Esophagus squamous epithelium (tissue), 5 donors: Measurements from ENCODE around the gene SRBD1. TPM values are rescaled to one million over a fixed set of nuclear protein-coding genes. Genes with fewer than 3 reads are reported as not detected.

Experiments
- DNase-seq: peaks from one replicate; lab custom pipeline; 2025; lab: John Stamatoyannopoulos, UW
- H3K27ac ChIP-seq, 4 donors: fragments of 200-600 bp; sonication (generic); one replicate each; pipeline ENCODE4 v1.5.1; 2016 to 2019; ENCODE audit warnings: mild to moderate bottlenecking in 1 of 4
- H3K27me3 ChIP-seq, 4 donors: fragments of 200-600 bp; sonication (generic); 1 replicate in 3 of 4; 2 replicates in 1 of 4; pipeline versions ENCODE4 v1.5.1 to v1.6.0; 2017 to 2021; ENCODE audit warnings: antibody characterized with exemption in 1 of 4
- H3K36me3 ChIP-seq, 3 donors: fragments of 200-600 bp; sonication (generic); one replicate each; pipeline ENCODE4 v1.5.1; 2016 to 2019
- H3K4me1 ChIP-seq, 3 donors: fragments of 200-600 bp; sonication (generic); one replicate each; pipeline ENCODE4 v1.5.1; 2017 to 2019
- H3K4me3 ChIP-seq, 4 donors: fragments of 200-600 bp; sonication (generic); 1 replicate in 3 of 4; 2 replicates in 1 of 4; pipeline ENCODE4 v1.5.1; 2016 to 2019; ENCODE audit warnings: mild to moderate bottlenecking in 2 of 4, moderate library complexity in 1 of 4
- H3K9me3 ChIP-seq, 3 donors: fragments of 200-600 bp; sonication (generic); one replicate each; pipeline ENCODE4 v1.5.1; 2016 to 2019
- POLR2A ChIP-seq, 4 donors: fragments of 450-650 bp; IDR thresholded peaks; one replicate each; pipeline ENCODE4 v1.6.1; 2017; ENCODE audit warnings: antibody characterized with exemption in 4 of 4, mild to moderate bottlenecking in 4 of 4, moderate library complexity in 3 of 4
- WGBS, 2 donors: methylation state at CpG; one replicate each; pipeline ENCODE4 v1.1.5; 2018; 5-methylcytosine and 5-hydroxymethylcytosine counted together
- intact Hi-C: fragments of 100-400 bp; cut with DNase I; formaldehyde crosslinking; loops from one replicate; pipeline ENCODE4 v1.15.0; 2022
- total RNA-seq, 4 donors: library from RNA; depleted of rRNA; stranded (reverse); fragments of >200 nt; gene quantifications; one replicate each; pipeline ENCODE4 v1.1.0, GENCODE V29; 2016
- TF ChIP-seq, protein P1 (sequence below), 6 experiments: fragments of 450-650 bp in 4 of 6; fragments of 200-600 bp in 2 of 6; sonication (generic) in 2 of 6; IDR thresholded peaks; one replicate each; pipeline ENCODE4 v1.5.1; 2016 to 2019; ENCODE audit warnings: antibody characterized with exemption in 6 of 6, mild to moderate bottlenecking in 4 of 6, moderate library complexity in 4 of 6
- donor health status: DM: yes; HTN: yes; CAD: no.

SRBD1 gene
- total RNA-seq, 4 donors from 2014 or later = 5.0 to 21.6 (median 13.1) TPM

DNA sequence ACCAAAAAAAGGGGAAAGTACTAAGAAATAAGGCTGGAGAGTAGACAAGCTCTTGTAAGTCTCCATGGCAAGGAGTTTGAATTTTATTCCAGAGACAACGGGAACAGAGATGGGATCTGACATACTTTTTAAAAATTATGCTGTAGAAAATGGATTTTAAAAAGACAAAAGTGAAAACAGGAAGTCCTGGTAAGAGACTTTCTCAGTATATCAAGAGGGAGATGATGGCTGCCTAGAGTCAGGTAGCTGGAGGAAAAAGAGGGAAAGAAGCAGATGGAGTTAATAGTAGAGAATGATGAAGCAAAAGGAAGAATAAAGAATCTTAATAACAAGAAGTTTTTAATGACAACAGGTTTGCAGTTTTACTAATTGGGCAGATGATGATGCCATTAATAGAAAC lies 168.1 kb downstream of the SRBD1 start:
- no peak overlapping the region for H3K27ac ChIP-seq
- intact Hi-C loops = no loop called here
- H3K9me3 ChIP-seq = no peaks in the 10 kb centered on the region
- no peaks in the 10 kb centered on the region for H3K4me1 ChIP-seq
- no peaks in the 10 kb centered on the region for H3K27me3 ChIP-seq
- TF ChIP-seq POLR2A (IDR thresholded peaks at IDR 0.05) = no peak
- TF ChIP-seq, protein P1, sequence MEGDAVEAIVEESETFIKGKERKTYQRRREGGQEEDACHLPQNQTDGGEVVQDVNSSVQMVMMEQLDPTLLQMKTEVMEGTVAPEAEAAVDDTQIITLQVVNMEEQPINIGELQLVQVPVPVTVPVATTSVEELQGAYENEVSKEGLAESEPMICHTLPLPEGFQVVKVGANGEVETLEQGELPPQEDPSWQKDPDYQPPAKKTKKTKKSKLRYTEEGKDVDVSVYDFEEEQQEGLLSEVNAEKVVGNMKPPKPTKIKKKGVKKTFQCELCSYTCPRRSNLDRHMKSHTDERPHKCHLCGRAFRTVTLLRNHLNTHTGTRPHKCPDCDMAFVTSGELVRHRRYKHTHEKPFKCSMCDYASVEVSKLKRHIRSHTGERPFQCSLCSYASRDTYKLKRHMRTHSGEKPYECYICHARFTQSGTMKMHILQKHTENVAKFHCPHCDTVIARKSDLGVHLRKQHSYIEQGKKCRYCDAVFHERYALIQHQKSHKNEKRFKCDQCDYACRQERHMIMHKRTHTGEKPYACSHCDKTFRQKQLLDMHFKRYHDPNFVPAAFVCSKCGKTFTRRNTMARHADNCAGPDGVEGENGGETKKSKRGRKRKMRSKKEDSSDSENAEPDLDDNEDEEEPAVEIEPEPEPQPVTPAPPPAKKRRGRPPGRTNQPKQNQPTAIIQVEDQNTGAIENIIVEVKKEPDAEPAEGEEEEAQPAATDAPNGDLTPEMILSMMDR (IDR thresholded peaks at IDR 0.05) = no peak
- no peaks in the 10 kb centered on the region for H3K36me3 ChIP-seq
- no peak for DNase-seq
- WGBS, 2 donors = 84 to 88% methylated on average over 1 of the region's 1 CpG
- no peak overlapping the region for H3K4me3 ChIP-seq

DNA sequence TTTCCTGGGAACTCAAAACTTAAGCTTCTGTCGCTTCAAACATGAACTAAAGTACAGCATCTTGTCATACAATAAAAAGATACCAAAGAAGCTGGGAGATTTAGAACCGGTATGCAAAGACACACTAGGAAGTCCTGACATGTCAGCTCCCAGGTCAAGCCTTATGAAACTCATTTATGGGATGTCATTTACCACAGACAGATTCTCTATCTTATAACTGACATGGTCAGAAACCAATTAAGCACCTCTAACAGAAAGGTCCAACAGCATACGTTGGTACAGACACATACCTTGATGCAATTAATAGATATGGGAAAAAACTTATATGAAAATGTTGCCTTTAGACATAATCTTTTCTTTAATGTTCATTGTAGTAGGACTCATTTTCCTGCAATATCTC lies 169.0 kb downstream of the SRBD1 start:
- no peaks in the 10 kb centered on the region for H3K9me3 ChIP-seq
- no peaks in the 10 kb centered on the region for H3K4me1 ChIP-seq
- TF ChIP-seq POLR2A (IDR thresholded peaks at IDR 0.05) = no peak
- TF ChIP-seq, protein P1 (IDR thresholded peaks at IDR 0.05) = no peak
- no peak overlapping the region for H3K4me3 ChIP-seq
- H3K27me3 ChIP-seq = no peaks in the 10 kb centered on the region
- no peak overlapping the region for H3K27ac ChIP-seq
- DNase-seq = no peak
- intact Hi-C loops = no loop called here
- 65 to 83% methylated on average over 3 of the region's 3 CpGs for WGBS, 2 donors
- no peaks in the 10 kb centered on the region for H3K36me3 ChIP-seq

DNA sequence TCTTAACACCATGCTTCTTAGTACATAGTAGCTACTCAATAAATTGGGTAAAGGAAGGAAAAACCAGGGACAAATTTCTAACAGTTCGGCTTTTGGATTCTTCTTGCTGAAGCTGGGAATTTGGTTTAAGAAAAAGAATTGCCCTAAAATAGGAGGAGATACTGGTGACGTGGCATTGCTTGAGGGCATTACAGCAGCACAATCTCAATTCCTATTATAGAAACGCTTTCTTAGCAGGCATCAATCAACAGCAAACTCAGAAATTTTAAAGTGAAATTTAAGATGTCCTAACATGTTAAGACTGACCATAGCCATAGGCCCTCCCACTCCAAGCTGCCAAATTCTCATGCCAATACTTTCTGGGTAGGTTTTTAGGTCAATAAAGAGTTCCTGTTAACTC lies 169.5 kb downstream of the SRBD1 start:
- no peaks in the 10 kb centered on the region for H3K36me3 ChIP-seq
- 68 to 75% methylated on average over 3 of the region's 3 CpGs for WGBS, 2 donors
- no peak overlapping the region for H3K4me3 ChIP-seq
- no peaks in the 10 kb centered on the region for H3K4me1 ChIP-seq
- intact Hi-C loops = no loop called here
- no peaks in the 10 kb centered on the region for H3K27me3 ChIP-seq
- TF ChIP-seq POLR2A (IDR thresholded peaks at IDR 0.05) = no peak
- TF ChIP-seq, protein P1 (IDR thresholded peaks at IDR 0.05) = no peak
- no peak overlapping the region for H3K27ac ChIP-seq
- DNase-seq = no peak
- no peaks in the 10 kb centered on the region for H3K9me3 ChIP-seq

DNA sequence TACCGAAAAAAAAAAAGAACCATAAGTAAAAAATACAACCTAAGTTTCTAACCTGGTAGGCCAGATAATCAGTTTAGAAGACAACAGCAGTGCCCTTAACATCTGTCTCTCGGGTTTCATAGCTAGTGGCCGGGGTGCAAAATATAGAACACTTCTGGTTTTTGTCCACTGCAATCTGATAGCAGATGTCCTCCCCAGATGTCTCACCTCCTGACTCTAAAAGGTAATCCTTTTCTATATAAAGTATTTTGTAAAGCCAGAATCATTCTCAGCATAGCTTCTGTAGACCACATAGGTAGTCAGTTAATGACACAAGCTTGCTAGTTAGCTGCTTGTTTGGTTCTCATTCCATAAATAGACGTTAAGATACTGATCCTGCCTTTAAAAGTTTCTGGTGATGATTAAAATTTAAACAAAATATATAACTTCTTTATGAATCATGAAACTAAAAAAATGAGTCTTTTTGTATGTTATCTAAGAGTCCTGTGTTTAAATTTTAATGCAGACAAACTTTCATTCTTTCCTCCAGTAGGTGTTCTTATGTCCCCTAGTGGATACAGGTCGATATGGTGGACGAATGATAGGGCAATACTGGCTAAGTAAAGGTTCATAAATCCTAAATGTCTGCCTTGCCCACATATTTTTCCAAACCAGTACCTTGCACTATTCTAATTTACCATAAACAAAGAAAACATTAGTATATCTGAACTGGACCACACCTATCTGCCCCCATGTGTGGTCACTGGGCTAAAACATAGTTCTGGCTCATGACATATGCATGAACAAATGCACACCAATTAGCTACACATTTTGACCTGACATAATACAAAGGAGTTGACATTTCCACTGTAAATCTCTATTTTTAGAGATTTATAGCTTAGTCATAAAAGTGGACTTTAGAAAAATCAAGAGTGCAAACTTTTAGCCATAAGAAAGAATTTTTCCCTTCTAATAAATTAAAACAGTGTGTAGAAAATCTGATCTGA lies 171.0 kb downstream of the SRBD1 start:
- H3K4me3 ChIP-seq = no peak overlapping the region
- TF ChIP-seq, protein P1 (IDR thresholded peaks at IDR 0.05) = no peak
- TF ChIP-seq POLR2A (IDR thresholded peaks at IDR 0.05) = no peak
- no peaks in the 10 kb centered on the region for H3K9me3 ChIP-seq
- H3K27me3 ChIP-seq = no peaks in the 10 kb centered on the region
- intact Hi-C loops = no loop called here
- 86 to 88% methylated on average over 6 of the region's 6 CpGs for WGBS, 2 donors
- no peaks in the 10 kb centered on the region for H3K4me1 ChIP-seq
- H3K27ac ChIP-seq = no peak overlapping the region
- DNase-seq = no peak
- H3K36me3 ChIP-seq = no peaks in the 10 kb centered on the region

DNA sequence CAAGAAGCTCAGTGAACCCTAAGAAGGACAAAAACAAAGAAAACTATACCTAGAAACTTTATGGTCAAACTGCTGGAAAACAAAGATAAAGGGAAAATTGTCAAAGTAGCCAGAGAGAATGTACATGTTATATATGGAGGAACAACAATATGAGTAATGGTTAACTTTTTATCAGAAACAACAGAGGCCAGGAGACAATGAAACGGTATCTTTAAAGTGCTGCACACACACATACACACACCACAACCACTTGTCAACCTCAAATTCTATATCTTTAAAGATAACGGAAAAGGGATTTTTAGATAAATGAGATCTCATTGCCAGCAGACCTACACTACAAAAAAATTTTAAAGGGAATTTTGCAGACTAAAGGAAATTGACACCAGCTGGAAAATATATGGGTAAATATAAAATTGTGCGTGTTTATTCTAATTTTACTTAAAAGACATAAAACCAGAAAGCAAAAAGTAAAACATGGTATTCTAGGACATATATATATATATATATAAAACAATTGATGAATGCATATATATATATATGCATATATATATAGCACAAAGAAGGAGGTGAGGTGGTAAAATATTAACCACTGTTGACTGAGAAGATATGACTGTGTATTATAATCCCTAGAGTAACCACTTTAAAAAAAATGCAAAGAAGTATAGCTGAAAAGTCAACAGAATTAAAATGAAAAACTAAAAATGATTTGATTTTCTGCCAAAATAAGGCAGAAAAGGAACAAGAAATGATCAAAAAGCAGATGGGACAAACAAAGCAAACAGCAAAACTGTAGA lies 172.0 kb downstream of the SRBD1 start:
- H3K27ac ChIP-seq = no peak overlapping the region
- H3K27me3 ChIP-seq = no peaks in the 10 kb centered on the region
- H3K4me1 ChIP-seq = no peaks in the 10 kb centered on the region
- intact Hi-C loops = no loop called here
- H3K4me3 ChIP-seq = no peak overlapping the region
- no peaks in the 10 kb centered on the region for H3K9me3 ChIP-seq
- WGBS, 2 donors = 91 to 94% methylated on average over 3 of the region's 3 CpGs
- TF ChIP-seq, protein P1 (IDR thresholded peaks at IDR 0.05) = no peak
- no peak for TF ChIP-seq POLR2A (IDR thresholded peaks at IDR 0.05)
- DNase-seq = no peak
- no peaks in the 10 kb centered on the region for H3K36me3 ChIP-seq
